Measurements from ENCODE around the gene KDM4B. TPM values are rescaled to one million over a fixed set of nuclear protein-coding genes. Genes with fewer than 3 reads are reported as not detected.

KDM4B gene
- total and polyA plus RNA-seq, 9 of the 15 experiments (the other 6 are each of a cell fraction or from before 2014, with no cell fraction given): 0.21 to 29.9 (median 7.3) TPM

DNA sequence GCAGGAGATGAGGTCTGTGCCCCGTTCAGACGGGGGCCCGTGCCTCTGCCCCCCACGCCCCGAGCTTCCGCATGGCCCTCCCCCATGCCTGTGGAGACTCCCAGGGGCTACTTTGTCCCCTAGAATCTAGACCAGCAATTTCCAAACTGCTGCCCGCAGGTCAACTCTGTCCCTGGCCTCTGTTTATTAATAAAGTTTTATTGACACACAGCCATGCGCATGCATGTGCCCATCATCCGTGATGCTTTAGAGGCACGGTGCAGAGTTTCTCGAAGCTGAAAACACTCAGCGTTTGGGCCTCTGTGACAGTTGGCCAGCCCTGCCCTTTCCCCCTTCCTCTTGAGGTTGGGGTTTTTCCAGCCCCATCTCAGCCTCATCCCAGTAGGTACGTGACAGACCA, 140.0 kb downstream of the KDM4B start:
- POLR2A ChIA-PET: interaction anchor here (0.6 kb wide), 1 partner anchor 690 kb away, joined by 3 read pairs; no protein-coding TSS in a partner anchor

More for the DNA sequence above, 140.0 kb downstream of the KDM4B start:
- H3K4me3 ChIP-seq: no peak overlapping the region
- no peak overlapping the region for H3K27ac ChIP-seq (ENCODE audit: extremely low read depth, low read depth, low read length)
- no peaks in the 10 kb centered on the region for H3K79me2 ChIP-seq (ENCODE audit: control insufficient read depth, insufficient read depth, low read length)
- H3K27me3 ChIP-seq (ENCODE audit: control insufficient read depth in 2 of 2, insufficient read depth in 2 of 2, low read length in 2 of 2): no peaks in the 10 kb centered on the region
- H3K9ac ChIP-seq (ENCODE audit: insufficient read depth in 1 of 2, low read depth in 2 of 2, low read length in 2 of 2): no peak overlapping the region
- H3K4me1 ChIP-seq (replicated peaks in 1 of 2; ENCODE audit: control insufficient read depth in 2 of 2, insufficient read depth in 2 of 2, low read length in 2 of 2): peaks cover 0 to 22% of the 10 kb centered on the region in 2 experiments; a peak in 2 of 5 replicates
- BruUV-seq (replicated peaks): no TSS peak
- FAIRE-seq: no peak
- 89% methylated on average over 13 of the region's 13 CpGs for WGBS (ENCODE audit: insufficient coverage, low coverage, missing lambda C conversion rate)
- CTCF ChIA-PET (ENCODE audit: low intra/inter-chr PET ratio): no interaction called here
- intact Hi-C loops (cut with micrococcal nuclease) (no loop called here), in situ Hi-C loops (cut with MboI) (no loop called here)
- H3K36me3 ChIP-seq (ENCODE audit: control insufficient read depth, insufficient read depth, low read length): peaks cover 19% of the 10 kb centered on the region; the same call in 1 of the 3 replicates
- no peak overlapping the region for H3K4me2 ChIP-seq (ENCODE audit: insufficient read depth, low read length)
- no peak overlapping the region for H2AFZ ChIP-seq (ENCODE audit: low read depth, low read length)
- no peaks in the 10 kb centered on the region for H3K9me1 ChIP-seq (ENCODE audit: control insufficient read depth, insufficient read depth, low read length)
- no peaks in the 10 kb centered on the region for H3K9me3 ChIP-seq (replicated peaks; ENCODE audit: control insufficient read depth, insufficient read depth, low read depth, low read length)
- 0 out of 2 replicates have a peak, but pooled peaks cover 3% of the 10 kb centered on the region for H4K20me1 ChIP-seq (replicated peaks; ENCODE audit: control insufficient read depth, insufficient read depth, low read length)
- TF ChIP-seq ZBTB40 (IDR thresholded peaks at IDR 0.05) (peak; percentile 93), ZBTB40 (CRISPR knock-in tag; IDR thresholded peaks at IDR 0.05) (peak; percentile 95), POLR2A (conservative IDR thresholded peaks at IDR 0.05) (no peak)
- no peak for ATAC-seq
- no peak for DNase-seq (ENCODE audit: extremely low read depth in 1 of 4, low spot score in 3 of 4)
